Fibroblast of lung (primary cell): Measurements from ENCODE around the gene R3HDML.

Source experiments
- EZH2 ChIP-seq: IDR thresholded peaks from 2 replicates; pipeline ENCODE4 v1.5.1; 2012; ENCODE audit warnings: low read length, control low read depth, mild to moderate bottlenecking; ENCODE audit errors: missing control alignments
- TF ChIP-seq, protein P1 (sequence below), 2 donors: IDR thresholded peaks in 1 of 2; conservative IDR thresholded peaks in 1 of 2; 1 replicate in 1 of 2; 2 replicates in 1 of 2; pipeline ENCODE4 v1.5.1; 2011 to 2012; ENCODE audit warnings: low read length in 2 of 2, control low read depth in 1 of 2, inconsistent platforms in 1 of 2, low read depth in 1 of 2, mild to moderate bottlenecking in 1 of 2

DNA sequence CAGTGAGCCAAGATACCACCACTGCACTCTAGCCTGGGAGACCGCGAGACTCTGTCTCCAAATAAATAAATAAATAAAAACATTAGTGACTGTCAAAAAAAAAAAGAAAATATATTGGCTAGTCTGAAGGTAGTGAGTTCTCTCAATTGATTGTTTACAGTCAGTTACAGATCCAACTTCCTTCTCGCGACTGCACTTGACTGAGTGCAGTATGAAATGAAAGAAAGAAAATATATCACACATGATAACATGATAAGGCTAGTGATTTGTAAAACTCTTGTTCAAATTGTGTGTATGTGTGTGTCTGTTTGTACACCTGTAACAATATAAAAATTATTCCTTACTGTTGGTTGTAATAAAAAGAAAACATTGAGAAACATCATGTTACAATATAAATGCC lies 7.9 kb downstream of the R3HDML start:
- TF ChIP-seq, protein P1, sequence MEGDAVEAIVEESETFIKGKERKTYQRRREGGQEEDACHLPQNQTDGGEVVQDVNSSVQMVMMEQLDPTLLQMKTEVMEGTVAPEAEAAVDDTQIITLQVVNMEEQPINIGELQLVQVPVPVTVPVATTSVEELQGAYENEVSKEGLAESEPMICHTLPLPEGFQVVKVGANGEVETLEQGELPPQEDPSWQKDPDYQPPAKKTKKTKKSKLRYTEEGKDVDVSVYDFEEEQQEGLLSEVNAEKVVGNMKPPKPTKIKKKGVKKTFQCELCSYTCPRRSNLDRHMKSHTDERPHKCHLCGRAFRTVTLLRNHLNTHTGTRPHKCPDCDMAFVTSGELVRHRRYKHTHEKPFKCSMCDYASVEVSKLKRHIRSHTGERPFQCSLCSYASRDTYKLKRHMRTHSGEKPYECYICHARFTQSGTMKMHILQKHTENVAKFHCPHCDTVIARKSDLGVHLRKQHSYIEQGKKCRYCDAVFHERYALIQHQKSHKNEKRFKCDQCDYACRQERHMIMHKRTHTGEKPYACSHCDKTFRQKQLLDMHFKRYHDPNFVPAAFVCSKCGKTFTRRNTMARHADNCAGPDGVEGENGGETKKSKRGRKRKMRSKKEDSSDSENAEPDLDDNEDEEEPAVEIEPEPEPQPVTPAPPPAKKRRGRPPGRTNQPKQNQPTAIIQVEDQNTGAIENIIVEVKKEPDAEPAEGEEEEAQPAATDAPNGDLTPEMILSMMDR (conservative IDR thresholded peaks at IDR 0.05 in 1 of 2, IDR thresholded peaks at IDR 0.05 in 1 of 2; ENCODE audit: low read depth in 1 of 2, low read length in 2 of 2): no peak
- TF ChIP-seq EZH2: no peak
